Skeletal muscle satellite cell (primary cell): Measurements from ENCODE around the gene LMX1B.

Source experiments
- H3K27me3 ChIP-seq: 2 replicates; pipeline ENCODE4 v1.7.0; 2013; ENCODE audit warnings: low read length; ENCODE audit not compliant: control insufficient read depth, insufficient read depth
- H3K36me3 ChIP-seq: 2 replicates; pipeline ENCODE4 v1.7.0; 2013; ENCODE audit warnings: mild to moderate bottlenecking, control low read depth, low read length; ENCODE audit not compliant: insufficient read depth
- H3K4me1 ChIP-seq: 2 replicates; pipeline ENCODE4 v1.7.0; 2013; ENCODE audit warnings: low read length; ENCODE audit not compliant: control insufficient read depth, insufficient read depth
- H3K4me2 ChIP-seq: 2 replicates; pipeline ENCODE4 v1.7.0; 2013; ENCODE audit warnings: mild to moderate bottlenecking, low read length
- H3K4me3 ChIP-seq: 2 replicates; pipeline ENCODE4 v1.7.0; 2013; ENCODE audit warnings: low read length
- H3K9ac ChIP-seq: 2 replicates; pipeline ENCODE4 v1.7.0; 2013; ENCODE audit warnings: mild to moderate bottlenecking, low read depth, low read length, moderate library complexity
- H3K9me3 ChIP-seq: replicated peaks from 2 replicates; pipeline ENCODE4 v1.7.0; 2013; ENCODE audit warnings: mild to moderate bottlenecking, control low read depth, low read length

LMX1B gene

GRCh38 chr9:126668058-126668457, 54.3 kb downstream of the LMX1B start:
- Histone ChIP-seq H3K4me1 (no peaks in the 10 kb centered on the region), H3K9me3 (no peaks in the 10 kb centered on the region), H3K36me3 (no peaks in the 10 kb centered on the region), H3K27me3 (peaks cover 62% of the 10 kb centered on the region), H3K9ac (no peak overlapping the region), H3K4me3 (no peak overlapping the region), H3K4me2 (no peak overlapping the region)

- Histone ChIP-seq H3K4me3 (no peak overlapping the region), H3K9ac (no peak overlapping the region), H3K36me3 (no peaks in the 10 kb centered on the region), H3K9me3 (no peaks in the 10 kb centered on the region), H3K4me1 (no peaks in the 10 kb centered on the region), H3K27me3 (peaks cover 69% of the 10 kb centered on the region), H3K4me2 (no peak overlapping the region)
Observed at GRCh38 chr9:126669108-126669507, 55.4 kb downstream of the LMX1B start.

- Histone ChIP-seq H3K4me3 (no peak overlapping the region), H3K9ac (no peak overlapping the region), H3K4me2 (no peak overlapping the region), H3K36me3 (no peaks in the 10 kb centered on the region), H3K4me1 (no peaks in the 10 kb centered on the region), H3K27me3 (peaks cover 76% of the 10 kb centered on the region), H3K9me3 (no peaks in the 10 kb centered on the region)
Observed at GRCh38 chr9:126670270-126670669, 56.5 kb downstream of the LMX1B start.

GRCh38 chr9:126671381-126671831, 57.7 kb downstream of the LMX1B start:
- no peak overlapping the region for H3K4me2 ChIP-seq
- H3K36me3 ChIP-seq = no peaks in the 10 kb centered on the region
- H3K9me3 ChIP-seq = no peaks in the 10 kb centered on the region
- H3K9ac ChIP-seq = no peak overlapping the region
- no peaks in the 10 kb centered on the region for H3K4me1 ChIP-seq
- no peak overlapping the region for H3K4me3 ChIP-seq
- H3K27me3 ChIP-seq = peaks cover 69% of the 10 kb centered on the region

GRCh38 chr9:126671983-126672382, 58.3 kb downstream of the LMX1B start:
- H3K9ac ChIP-seq = no peak overlapping the region
- H3K4me2 ChIP-seq = no peak overlapping the region
- H3K36me3 ChIP-seq = no peaks in the 10 kb centered on the region
- H3K4me3 ChIP-seq = no peak overlapping the region
- H3K9me3 ChIP-seq = no peaks in the 10 kb centered on the region
- H3K27me3 ChIP-seq = peaks cover 71% of the 10 kb centered on the region
- no peaks in the 10 kb centered on the region for H3K4me1 ChIP-seq

GRCh38 chr9:126672634-126673284, 59.0 kb downstream of the LMX1B start:
- no peak overlapping the region for H3K9ac ChIP-seq
- H3K27me3 ChIP-seq = peaks cover 72% of the 10 kb centered on the region
- H3K4me1 ChIP-seq = no peaks in the 10 kb centered on the region

GRCh38 chr9:126673689-126674364, 60.1 kb downstream of the LMX1B start:
- no peak overlapping the region for H3K4me3 ChIP-seq
- no peak overlapping the region for H3K9ac ChIP-seq
- no peaks in the 10 kb centered on the region for H3K36me3 ChIP-seq
- no peak overlapping the region for H3K4me2 ChIP-seq
- no peaks in the 10 kb centered on the region for H3K4me1 ChIP-seq
- peaks cover 69% of the 10 kb centered on the region for H3K27me3 ChIP-seq
- H3K9me3 ChIP-seq = no peaks in the 10 kb centered on the region

More at GRCh38 chr9:126672634-126673284, 59.0 kb downstream of the LMX1B start:
- Histone ChIP-seq H3K4me2 (no peak overlapping the region), H3K4me3 (no peak overlapping the region), H3K36me3 (no peaks in the 10 kb centered on the region), H3K9me3 (no peaks in the 10 kb centered on the region)

- Histone ChIP-seq H3K4me3 (no peak overlapping the region), H3K9ac (no peak overlapping the region), H3K9me3 (no peaks in the 10 kb centered on the region), H3K4me1 (no peaks in the 10 kb centered on the region), H3K27me3 (peaks cover 77% of the 10 kb centered on the region), H3K4me2 (no peak overlapping the region), H3K36me3 (no peaks in the 10 kb centered on the region)
Observed at GRCh38 chr9:126674365-126675146, 60.8 kb downstream of the LMX1B start.

GRCh38 chr9:126675147-126675467, 61.4 kb downstream of the LMX1B start:
- Histone ChIP-seq H3K9me3 (no peaks in the 10 kb centered on the region), H3K9ac (no peak overlapping the region), H3K4me3 (no peak overlapping the region), H3K4me1 (no peaks in the 10 kb centered on the region), H3K4me2 (no peak overlapping the region), H3K27me3 (peaks cover 77% of the 10 kb centered on the region), H3K36me3 (no peaks in the 10 kb centered on the region)

GRCh38 chr9:126676102-126676684, 62.5 kb downstream of the LMX1B start:
- Histone ChIP-seq H3K4me2 (no peak overlapping the region), H3K36me3 (no peaks in the 10 kb centered on the region), H3K9ac (no peak overlapping the region), H3K4me3 (no peak overlapping the region), H3K9me3 (no peaks in the 10 kb centered on the region), H3K27me3 (peaks cover 74% of the 10 kb centered on the region), H3K4me1 (no peaks in the 10 kb centered on the region)

- no peaks in the 10 kb centered on the region for H3K4me1 ChIP-seq
- H3K36me3 ChIP-seq = no peaks in the 10 kb centered on the region
- no peak overlapping the region for H3K9ac ChIP-seq
- H3K9me3 ChIP-seq = no peaks in the 10 kb centered on the region
- H3K27me3 ChIP-seq = peaks cover 71% of the 10 kb centered on the region
- no peak overlapping the region for H3K4me2 ChIP-seq
- H3K4me3 ChIP-seq = no peak overlapping the region
Observed at GRCh38 chr9:126676685-126677143, 63.0 kb downstream of the LMX1B start.
